HepG2 (cell line): ENCODE results near the gene MASP1. TPM values are rescaled to one million over a fixed set of nuclear protein-coding genes. Genes with fewer than 3 reads are reported as not detected.
A peak's percentile ranks its signal among the peaks of the same experiment; 100 is the strongest.

Experiments used
- FOXJ3 ChIP-seq: sonication (generic); formaldehyde crosslinking; IDR thresholded peaks from 2 replicates; pipeline ENCODE4 v1.4.0; 2020; ENCODE audit warnings: missing genetic modification reagents, mild to moderate bottlenecking, borderline replicate concordance
- GFI1 ChIP-seq: sonication (generic); formaldehyde crosslinking; IDR thresholded peaks from 2 replicates; pipeline ENCODE4 v1.5.0; 2020; ENCODE audit warnings: missing genetic modification reagents, mild to moderate bottlenecking, borderline replicate concordance
- GLI4 ChIP-seq: sonication (generic); formaldehyde crosslinking; IDR thresholded peaks from 2 replicates; pipeline ENCODE4 v1.5.1; 2020; ENCODE audit warnings: missing genetic modification reagents, mild to moderate bottlenecking, moderate library complexity, borderline replicate concordance
- HDAC6 ChIP-seq: fragments of 200-600 bp; sonication (generic); IDR thresholded peaks from 2 replicates; pipeline ENCODE4 v1.7.0; 2017; ENCODE audit warnings: mild to moderate bottlenecking, antibody characterized with exemption, low read length, low read depth
- HOXA7 ChIP-seq: sonication (generic); formaldehyde crosslinking; IDR thresholded peaks from 2 replicates; pipeline ENCODE4 v1.8.1; 2022; ENCODE audit warnings: mild to moderate bottlenecking, missing genetic modification reagents, moderate library complexity
- KDM5A ChIP-seq: fragments of 200-600 bp; sonication (generic); IDR thresholded peaks from 2 replicates; pipeline ENCODE4 v1.7.0; 2018; ENCODE audit warnings: antibody characterized with exemption, mild to moderate bottlenecking, low read length, borderline replicate concordance
- MTA1 ChIP-seq: sonication (generic); formaldehyde crosslinking; IDR thresholded peaks from 2 replicates; pipeline ENCODE4 v1.4.0; 2020; ENCODE audit warnings: missing genetic modification reagents, mild to moderate bottlenecking, borderline replicate concordance
- NFIC ChIP-seq: IDR thresholded peaks from 2 replicates; pipeline ENCODE4 v1.6.1; 2012; ENCODE audit warnings: mild to moderate bottlenecking, low read length, inconsistent platforms
- NFKBIZ ChIP-seq: IDR thresholded peaks from 2 replicates; pipeline ENCODE4 v1.6.1; 2018; ENCODE audit warnings: missing genetic modification reagents, missing compliant biosample characterization
- RBM39 ChIP-seq: fragments of 200-400 bp; formaldehyde crosslinking; IDR thresholded peaks from one replicate; pipeline ENCODE4 v1.6.1; 2018; ENCODE audit warnings: antibody characterized with exemption, mild to moderate bottlenecking, low read depth, low read length; ENCODE audit not compliant: poor library complexity, severe bottlenecking
- RCOR2 ChIP-seq: IDR thresholded peaks from 2 replicates; pipeline ENCODE4 v1.6.1; 2016; ENCODE audit warnings: missing biosample characterization, missing genetic modification reagents
- SIX4 ChIP-seq: sonication (generic); formaldehyde crosslinking; IDR thresholded peaks from 2 replicates; pipeline ENCODE4 v1.4.0; 2020; ENCODE audit warnings: missing genetic modification reagents
- SRSF4 ChIP-seq: fragments of 200-400 bp; formaldehyde crosslinking; IDR thresholded peaks from one replicate; pipeline ENCODE4 v1.6.1; 2018; ENCODE audit warnings: mild to moderate bottlenecking, low read depth, low read length, moderate library complexity; ENCODE audit not compliant: poor library complexity, severe bottlenecking
- ZBTB3 ChIP-seq: sonication (generic); formaldehyde crosslinking; IDR thresholded peaks from 2 replicates; pipeline ENCODE4 v1.4.0; 2020; ENCODE audit warnings: low read depth, mild to moderate bottlenecking, moderate library complexity, missing genetic modification reagents, borderline replicate concordance
- ZBTB7B ChIP-seq: sonication (generic); formaldehyde crosslinking; IDR thresholded peaks from 2 replicates; pipeline ENCODE4 v1.4.0; 2020; ENCODE audit warnings: missing genetic modification reagents
- ZNF17 ChIP-seq: sonication (generic); formaldehyde crosslinking; IDR thresholded peaks from 2 replicates; pipeline ENCODE4 v1.5.0; 2020; ENCODE audit warnings: mild to moderate bottlenecking, missing genetic modification reagents
- ZNF329 ChIP-seq: sonication (generic); formaldehyde crosslinking; IDR thresholded peaks from 2 replicates; pipeline ENCODE4 v1.9.0; 2021; ENCODE audit warnings: low read depth, mild to moderate bottlenecking, missing genetic modification reagents
- ZNF749 ChIP-seq: sonication (generic); formaldehyde crosslinking; IDR thresholded peaks from 2 replicates; pipeline ENCODE4 v1.8.0; 2022; ENCODE audit warnings: mild to moderate bottlenecking, missing genetic modification reagents, moderate library complexity, borderline replicate concordance
- polyA plus RNA-seq, 8 experiments: library from polyadenylated mRNA; depleted of rRNA in 3 of 8; stranded (reverse) in 7 of 8; unstranded in 1 of 8; fragments of >200 nt; fragmentation: Illumina TruSeq in 4 of 8; extraction: Trizol in 4 of 8; gene quantifications; 2 replicates each; pipeline versions ENCODE4 v1.2.1 to v1.2.3, GENCODE V29; 2011 to 2016; ENCODE audit warnings: low read depth in 4 of 8, missing spikeins in 1 of 8, mixed read lengths in 1 of 8; ENCODE audit not compliant: insufficient read depth in 1 of 8
- total RNA-seq, 5 experiments: library from RNA; depleted of rRNA; stranded (reverse); fragments of >200 nt; fragmentation: Illumina TruSeq; extraction: Trizol; gene quantifications; 2 replicates each; pipeline ENCODE4 v1.2.3, GENCODE V29; 2016; ENCODE audit warnings: low read depth in 1 of 5
- TF ChIP-seq, protein P1 (sequence below): conservative IDR thresholded peaks from 2 replicates; pipeline ENCODE4 v1.6.1; 2018; ENCODE audit warnings: missing genetic modification reagents
- TF ChIP-seq, protein P2 (sequence below): sonication (generic); formaldehyde crosslinking; IDR thresholded peaks from 2 replicates; pipeline ENCODE4 v1.5.1; 2020; ENCODE audit warnings: missing genetic modification reagents, mild to moderate bottlenecking, borderline replicate concordance
- TF ChIP-seq, protein P3 (sequence below): sonication (generic); formaldehyde crosslinking; IDR thresholded peaks from 2 replicates; pipeline ENCODE4 v1.9.0; 2021; ENCODE audit warnings: missing genetic modification reagents, borderline replicate concordance
- TF ChIP-seq, protein P4 (sequence below): sonication (generic); formaldehyde crosslinking; IDR thresholded peaks from 2 replicates; pipeline ENCODE4 v1.5.1; 2020; ENCODE audit warnings: mild to moderate bottlenecking, missing genetic modification reagents

The MASP1 gene
- total and polyA plus RNA-seq, 2 of the 13 experiments (the other 11 are each of a cell fraction or from before 2014, with no cell fraction given), result 10.8 to 56.0 TPM

DNA sequence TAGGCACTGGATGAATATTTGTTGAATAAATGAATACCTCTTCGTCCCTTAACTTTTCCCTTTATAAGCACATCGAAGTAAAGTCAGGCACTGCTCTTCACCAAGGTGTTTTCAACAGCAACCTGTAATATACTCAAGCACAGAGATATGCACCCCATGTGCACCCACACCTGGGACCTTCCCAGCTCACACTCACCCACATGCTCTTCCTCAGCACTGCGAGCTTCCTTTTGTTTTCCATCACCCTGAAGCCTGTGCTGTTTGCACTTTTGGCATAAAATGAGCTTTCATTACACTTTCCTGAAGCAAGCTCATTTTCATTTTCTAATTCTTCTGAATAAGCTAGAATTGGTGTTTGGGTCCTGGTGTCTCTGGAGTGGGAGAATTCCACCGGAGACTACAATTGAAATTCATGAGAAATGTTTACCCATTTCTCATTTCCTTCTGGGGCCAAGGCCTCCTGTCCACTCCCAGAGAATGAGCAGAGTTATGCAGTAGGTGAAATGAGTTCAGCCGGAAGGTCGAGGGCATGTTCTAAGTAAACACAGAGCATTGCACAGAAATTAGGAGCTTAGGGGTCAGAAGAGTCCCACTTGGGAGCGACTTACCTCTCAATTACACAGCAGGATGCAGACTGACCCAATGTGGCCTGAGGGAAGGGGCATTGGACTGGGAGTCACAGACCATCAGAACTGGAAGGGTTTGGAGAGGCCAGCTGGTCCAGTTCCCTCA, 15.0 kb downstream of the MASP1 start (continued):
- TF ChIP-seq NFKBIZ (CRISPR knock-in tag) (no peak), NFIC (peak; percentile 82; the same call in 1 of the 2 replicates), GLI4 (no peak), ZNF17 (CRISPR knock-in tag) (no peak), GFI1 (CRISPR knock-in tag) (peak; percentile 64; the same call in 1 of the 2 replicates), FOXJ3 (peak; percentile 87; the same call in 1 of the 2 replicates), ZNF749 (CRISPR knock-in tag) (no peak), HOXA7 (CRISPR knock-in tag) (no peak), ZBTB7B (CRISPR knock-in tag) (peak; percentile 91), ZBTB3 (no peak), HDAC6 (no peak), ZNF329 (CRISPR knock-in tag) (no peak), MTA1 (CRISPR knock-in tag) (peak; percentile 69; the same call in 1 of the 2 replicates), RBM39 (no peak), SIX4 (CRISPR knock-in tag) (no peak), SRSF4 (no peak), KDM5A (no peak), RCOR2 (CRISPR knock-in tag) (peak; percentile 83)
- TF ChIP-seq, protein P1, sequence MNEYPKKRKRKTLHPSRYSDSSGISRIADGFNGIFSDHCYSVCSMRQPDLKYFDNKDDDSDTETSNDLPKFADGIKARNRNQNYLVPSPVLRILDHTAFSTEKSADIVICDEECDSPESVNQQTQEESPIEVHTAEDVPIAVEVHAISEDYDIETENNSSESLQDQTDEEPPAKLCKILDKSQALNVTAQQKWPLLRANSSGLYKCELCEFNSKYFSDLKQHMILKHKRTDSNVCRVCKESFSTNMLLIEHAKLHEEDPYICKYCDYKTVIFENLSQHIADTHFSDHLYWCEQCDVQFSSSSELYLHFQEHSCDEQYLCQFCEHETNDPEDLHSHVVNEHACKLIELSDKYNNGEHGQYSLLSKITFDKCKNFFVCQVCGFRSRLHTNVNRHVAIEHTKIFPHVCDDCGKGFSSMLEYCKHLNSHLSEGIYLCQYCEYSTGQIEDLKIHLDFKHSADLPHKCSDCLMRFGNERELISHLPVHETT (CRISPR knock-in tag), result 0 out of 2 replicates have a peak, but pooled peaks have one; percentile 44
- TF ChIP-seq, protein P2, sequence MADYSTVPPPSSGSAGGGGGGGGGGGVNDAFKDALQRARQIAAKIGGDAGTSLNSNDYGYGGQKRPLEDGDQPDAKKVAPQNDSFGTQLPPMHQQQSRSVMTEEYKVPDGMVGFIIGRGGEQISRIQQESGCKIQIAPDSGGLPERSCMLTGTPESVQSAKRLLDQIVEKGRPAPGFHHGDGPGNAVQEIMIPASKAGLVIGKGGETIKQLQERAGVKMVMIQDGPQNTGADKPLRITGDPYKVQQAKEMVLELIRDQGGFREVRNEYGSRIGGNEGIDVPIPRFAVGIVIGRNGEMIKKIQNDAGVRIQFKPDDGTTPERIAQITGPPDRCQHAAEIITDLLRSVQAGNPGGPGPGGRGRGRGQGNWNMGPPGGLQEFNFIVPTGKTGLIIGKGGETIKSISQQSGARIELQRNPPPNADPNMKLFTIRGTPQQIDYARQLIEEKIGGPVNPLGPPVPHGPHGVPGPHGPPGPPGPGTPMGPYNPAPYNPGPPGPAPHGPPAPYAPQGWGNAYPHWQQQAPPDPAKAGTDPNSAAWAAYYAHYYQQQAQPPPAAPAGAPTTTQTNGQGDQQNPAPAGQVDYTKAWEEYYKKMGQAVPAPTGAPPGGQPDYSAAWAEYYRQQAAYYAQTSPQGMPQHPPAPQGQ (CRISPR knock-in tag), result no peak
- TF ChIP-seq, protein P3, sequence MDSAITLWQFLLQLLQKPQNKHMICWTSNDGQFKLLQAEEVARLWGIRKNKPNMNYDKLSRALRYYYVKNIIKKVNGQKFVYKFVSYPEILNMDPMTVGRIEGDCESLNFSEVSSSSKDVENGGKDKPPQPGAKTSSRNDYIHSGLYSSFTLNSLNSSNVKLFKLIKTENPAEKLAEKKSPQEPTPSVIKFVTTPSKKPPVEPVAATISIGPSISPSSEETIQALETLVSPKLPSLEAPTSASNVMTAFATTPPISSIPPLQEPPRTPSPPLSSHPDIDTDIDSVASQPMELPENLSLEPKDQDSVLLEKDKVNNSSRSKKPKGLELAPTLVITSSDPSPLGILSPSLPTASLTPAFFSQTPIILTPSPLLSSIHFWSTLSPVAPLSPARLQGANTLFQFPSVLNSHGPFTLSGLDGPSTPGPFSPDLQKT (CRISPR knock-in tag), result no peak
- TF ChIP-seq, protein P4, sequence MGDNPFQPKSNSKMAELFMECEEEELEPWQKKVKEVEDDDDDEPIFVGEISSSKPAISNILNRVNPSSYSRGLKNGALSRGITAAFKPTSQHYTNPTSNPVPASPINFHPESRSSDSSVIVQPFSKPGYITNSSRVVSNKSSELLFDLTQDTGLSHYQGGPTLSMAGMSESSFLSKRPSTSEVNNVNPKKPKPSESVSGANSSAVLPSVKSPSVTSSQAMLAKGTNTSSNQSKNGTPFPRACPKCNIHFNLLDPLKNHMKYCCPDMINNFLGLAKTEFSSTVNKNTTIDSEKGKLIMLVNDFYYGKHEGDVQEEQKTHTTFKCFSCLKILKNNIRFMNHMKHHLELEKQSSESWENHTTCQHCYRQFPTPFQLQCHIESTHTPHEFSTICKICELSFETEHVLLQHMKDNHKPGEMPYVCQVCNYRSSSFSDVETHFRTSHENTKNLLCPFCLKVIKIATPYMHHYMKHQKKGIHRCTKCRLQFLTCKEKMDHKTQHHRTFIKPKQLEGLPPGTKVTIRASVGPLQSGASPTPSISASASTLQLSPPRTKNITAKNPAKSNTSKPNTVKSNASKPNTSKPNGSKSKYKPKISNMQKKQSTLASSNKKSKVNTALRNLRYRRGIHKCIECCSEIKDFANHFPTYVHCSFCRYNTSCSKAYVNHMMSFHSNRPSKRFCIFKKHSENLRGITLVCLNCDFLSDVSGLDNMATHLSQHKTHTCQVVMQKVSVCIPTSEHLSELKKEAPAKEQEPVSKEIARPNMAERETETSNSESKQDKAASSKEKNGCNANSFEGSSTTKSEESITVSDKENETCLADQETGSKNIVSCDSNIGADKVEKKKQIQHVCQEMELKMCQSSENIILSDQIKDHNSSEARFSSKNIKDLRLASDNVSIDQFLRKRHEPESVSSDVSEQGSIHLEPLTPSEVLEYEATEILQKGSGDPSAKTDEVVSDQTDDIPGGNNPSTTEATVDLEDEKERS (CRISPR knock-in tag), result 0 out of 2 replicates have a peak, but pooled peaks have one; percentile 25
